OCI-LY7 (cell line): ENCODE measurements around the gene IFT22. TPM values are rescaled to one million over a fixed set of nuclear protein-coding genes. Genes with fewer than 3 reads are reported as not detected.
"Not testable (repeated sequence)": the region's sequence is repeated elsewhere in the genome, so short reads cannot be mapped to it uniquely, and the experiment has no call there.

ENCODE experiments used
- BruUV-seq: library from RNA; stranded (reverse); fragments of 400-500 nt; replicated peaks from 2 replicates; lab custom pipeline; 2021; lab: Mats Ljungman, UMichigan
- CTCF ChIA-PET: fragments of 300-600 bp; sonication (Branson Sonifier 250); formaldehyde crosslinking; loops from one replicate; lab custom pipeline; 2022; ENCODE audit warnings: antibody characterized with exemption; ENCODE audit not compliant: unreplicated experiment; lab: Charles Lee
- POLR2A ChIA-PET: fragments of 300-600 bp; sonication (Branson Sonifier 250); formaldehyde crosslinking; loops from one replicate; lab custom pipeline; 2022; ENCODE audit warnings: antibody characterized with exemption; lab: Charles Lee
- DNase-seq: peaks from one replicate; pipeline ENCODE4 v3.0.0-alpha.2; 2015; ENCODE audit warnings: low spot score
- H2AFZ ChIP-seq: fragments of 200-600 bp; sonication (generic), shearing (Covaris generic); 2 replicates; pipeline ENCODE4 v1.6.1; 2014; ENCODE audit warnings: mild to moderate bottlenecking, antibody characterized with exemption, low read length, moderate library complexity
- H3K27ac ChIP-seq: fragments of 200-600 bp; sonication (generic); 2 replicates; pipeline ENCODE4 v1.5.1; 2014; ENCODE audit warnings: mixed run types, low read depth, mild to moderate bottlenecking, moderate library complexity, low read length, inconsistent platforms; ENCODE audit not compliant: poor library complexity, severe bottlenecking
- H3K36me3 ChIP-seq: fragments of 200-600 bp; sonication (generic); 2 replicates; pipeline ENCODE4 v1.6.1; 2014; ENCODE audit warnings: mild to moderate bottlenecking, antibody characterized with exemption, low read length, moderate library complexity, mixed read lengths; ENCODE audit not compliant: insufficient read depth
- H3K4me1 ChIP-seq: fragments of 200-600 bp; sonication (generic); 2 replicates; pipeline ENCODE4 v1.5.1; 2014; ENCODE audit warnings: mild to moderate bottlenecking, low read length; ENCODE audit not compliant: insufficient read depth, poor library complexity, severe bottlenecking
- H3K4me2 ChIP-seq: fragments of 200-600 bp; sonication (generic); 2 replicates; pipeline ENCODE4 v1.6.1; 2014; ENCODE audit warnings: mild to moderate bottlenecking, low read length
- H3K4me3 ChIP-seq: fragments of 200-600 bp; sonication (generic); 2 replicates; pipeline ENCODE4 v1.5.1; 2014; ENCODE audit warnings: mild to moderate bottlenecking, low read depth, low read length; ENCODE audit not compliant: poor library complexity, severe bottlenecking
- H3K79me2 ChIP-seq: fragments of 200-600 bp; sonication (generic); 2 replicates; pipeline ENCODE4 v1.6.1; 2016; ENCODE audit warnings: low read depth, mild to moderate bottlenecking, low read length, moderate library complexity, mixed read lengths; ENCODE audit not compliant: insufficient read depth
- H3K9me2 ChIP-seq: fragments of 200-600 bp; sonication (generic); 2 replicates; pipeline ENCODE4 v1.6.1; 2016; ENCODE audit warnings: mild to moderate bottlenecking, low read length, mixed read lengths; ENCODE audit not compliant: insufficient read depth
- H3K9me3 ChIP-seq: fragments of 200-600 bp; sonication (generic); 2 replicates; pipeline ENCODE4 v1.6.1; 2014; ENCODE audit warnings: mild to moderate bottlenecking, mixed run types, low read length, mixed read lengths
- H4K20me1 ChIP-seq: fragments of 200-600 bp; sonication (generic); 2 replicates; pipeline ENCODE4 v1.6.1; 2014; ENCODE audit warnings: mild to moderate bottlenecking, antibody characterized with exemption, low read length, moderate library complexity, mixed read lengths; ENCODE audit not compliant: insufficient read depth
- CTCF ChIP-seq: fragments of 200-600 bp; sonication (generic); conservative IDR thresholded peaks from 2 replicates; pipeline ENCODE4 v1.5.1; 2014; ENCODE audit warnings: mild to moderate bottlenecking, antibody characterized with exemption, low read length, moderate library complexity, mixed read lengths
- EZH2phosphoT487 ChIP-seq: fragments of 200-600 bp; sonication (generic); IDR thresholded peaks from 2 replicates; pipeline ENCODE4 v1.6.1; 2018; ENCODE audit warnings: low read depth, borderline replicate concordance, mild to moderate bottlenecking, mixed run types, antibody characterized with exemption, low read length, moderate library complexity, mixed read lengths
- intact Hi-C: fragments of 100-400 bp; cut with micrococcal nuclease; formaldehyde crosslinking; loops from one replicate; pipeline ENCODE4 v1.10.0; 2022; ENCODE audit not compliant: unreplicated experiment
- total RNA-seq, 2 experiments: library from RNA; depleted of rRNA in 1 of 2; stranded (reverse); fragments of >200 nt in 1 of 2; shearing (Covaris generic) in 1 of 2; gene quantifications; 2 replicates each; pipeline ENCODE4 v1.2.3, GENCODE V29; 2014 to 2022

Gene IFT22
- total RNA-seq, 2 experiments from 2014 or later: 13.2 to 14.6 TPM

GRCh38 chr7:101348456-101349067 is 26.9 kb upstream of the IFT22 start:
- H3K79me2 ChIP-seq, POLR2A ChIA-PET, H4K20me1 ChIP-seq, H3K27ac ChIP-seq, CTCF ChIA-PET, H3K9me3 ChIP-seq, H3K4me3 ChIP-seq, H3K4me1 ChIP-seq, intact Hi-C loops, DNase-seq, BruUV-seq, H3K4me2 ChIP-seq, H2AFZ ChIP-seq, H3K36me3 ChIP-seq, H3K9me2 ChIP-seq: not testable (repeated sequence)

- DNase-seq: no peak
- H2AFZ ChIP-seq: no peak overlapping the region
- no peak overlapping the region for H3K27ac ChIP-seq
- no peaks in the 10 kb centered on the region for H3K79me2 ChIP-seq
- H4K20me1 ChIP-seq: no peaks in the 10 kb centered on the region
- no peaks in the 10 kb centered on the region for H3K9me3 ChIP-seq
- H3K4me3 ChIP-seq: no peak overlapping the region
- POLR2A ChIA-PET: no interaction called here
- intact Hi-C loops: no loop called here
- H3K4me1 ChIP-seq: no peaks in the 10 kb centered on the region
- no TSS peak for BruUV-seq
- H3K9me2 ChIP-seq: no peaks in the 10 kb centered on the region
- H3K4me2 ChIP-seq: no peak overlapping the region
- no peak for TF ChIP-seq CTCF
- TF ChIP-seq EZH2phosphoT487: no peak
- H3K36me3 ChIP-seq: no peaks in the 10 kb centered on the region
- CTCF ChIA-PET: no interaction called here
These were observed 25.9 kb upstream of the IFT22 start for GRCh38 chr7:101347477-101347876.

- H3K4me2 ChIP-seq: no peak overlapping the region
- no peak overlapping the region for H3K27ac ChIP-seq
- POLR2A ChIA-PET: no interaction called here
- DNase-seq: no peak
- CTCF ChIA-PET: no interaction called here
- no peaks in the 10 kb centered on the region for H3K79me2 ChIP-seq
- H3K4me1 ChIP-seq: no peaks in the 10 kb centered on the region
- intact Hi-C loops: no loop called here
- H3K4me3 ChIP-seq: no peak overlapping the region
- no TSS peak for BruUV-seq
- H3K36me3 ChIP-seq: no peaks in the 10 kb centered on the region
- H4K20me1 ChIP-seq: no peaks in the 10 kb centered on the region
- no peaks in the 10 kb centered on the region for H3K9me3 ChIP-seq
- TF ChIP-seq EZH2phosphoT487: no peak
- TF ChIP-seq CTCF: no peak
- H3K9me2 ChIP-seq: no peaks in the 10 kb centered on the region
- no peak overlapping the region for H2AFZ ChIP-seq
These were observed 21.3 kb upstream of the IFT22 start for GRCh38 chr7:101342892-101343291.
